Adipose tissue (tissue), 3 donors: ENCODE results near the gene STPG3. TPM values are rescaled to one million over a fixed set of nuclear protein-coding genes. Genes with fewer than 3 reads are reported as not detected.

Experiments
- polyA plus RNA-seq, 3 donors: library from polyadenylated mRNA; stranded (reverse); fragments of 200-250 nt; gene quantifications; one replicate each; pipeline ENCODE4 v1.2.3, GENCODE V29; 2013
- donor health status: healthy with polysubstance abuse.
- donor health status: Bipolar disorder and iron deficiency.
- donor health status: healthy.

Gene STPG3
- polyA plus RNA-seq, 3 donors, result 0.16 TPM; not detected in 2

Other genes with a start within 250 kb of the STPG3 start
- 10 to 100 TPM; 15.8 to 42.9 (median 33.1) TPM for gene ABCA2, start 223.0 kb upstream of the STPG3 start, polyA plus RNA-seq
- 1 to 10 TPM in 2 of 3 donors, under 1 TPM in 1; 0.10 to 1.5 (median 1.1) TPM for gene FUT7, start 219.2 kb upstream of the STPG3 start, polyA plus RNA-seq
- 100 to 1,000 TPM in 2 of 3 donors, 10 to 100 TPM in 1; 45.3 to 213 (median 113) TPM for gene NPDC1, start 205.1 kb upstream of the STPG3 start, polyA plus RNA-seq
- gene ENTPD2, start 197.2 kb upstream of the STPG3 start, polyA plus RNA-seq, result 1 to 10 TPM in 2 of 3 donors, under 1 TPM in 1; 0.61 to 1.6 (median 1.3) TPM
- gene SAPCD2, start 180.7 kb upstream of the STPG3 start, polyA plus RNA-seq, result under 1 TPM; 0.11 to 0.34 (median 0.18) TPM
- 1 to 10 TPM; 3.8 to 9.0 (median 6.0) TPM for gene UAP1L1, start 173.8 kb upstream of the STPG3 start, polyA plus RNA-seq
- 10 to 100 TPM; 25.8 to 41.6 (median 31.2) TPM for gene MAN1B1, start 164.3 kb upstream of the STPG3 start, polyA plus RNA-seq
- gene DPP7, start 136.6 kb upstream of the STPG3 start, polyA plus RNA-seq, result 100 to 1,000 TPM; 132 to 152 (median 140) TPM
- gene GRIN1, start 112.1 kb upstream of the STPG3 start, polyA plus RNA-seq, result under 1 TPM in 1 of 3 donors, not detected in 2; 0.26 TPM
- gene LRRC26, start 81.2 kb upstream of the STPG3 start, polyA plus RNA-seq, result under 1 TPM in 2 of 3 donors, not detected in 1; 0.40 to 0.47 TPM
- gene TMEM210, start 79.2 kb upstream of the STPG3 start, polyA plus RNA-seq, result not detected
- 10 to 100 TPM; 27.5 to 39.9 (median 38.6) TPM for gene ANAPC2, start 62.7 kb upstream of the STPG3 start, polyA plus RNA-seq
- 100 to 1,000 TPM in 1 of 3 donors, 10 to 100 TPM in 2; 70.9 to 103 (median 98.2) TPM for gene SSNA1, start 62.6 kb upstream of the STPG3 start, polyA plus RNA-seq
- 10 to 100 TPM in 1 of 3 donors, 1 to 10 TPM in 2; 4.3 to 67.8 (median 4.5) TPM for gene TPRN, start 50.5 kb upstream of the STPG3 start, polyA plus RNA-seq
- gene TMEM203, start 45.6 kb upstream of the STPG3 start, polyA plus RNA-seq, result 10 to 100 TPM; 16.8 to 23.5 (median 22.8) TPM
- gene NDOR1, start 45.6 kb upstream of the STPG3 start, polyA plus RNA-seq, result 1 to 10 TPM; 4.9 to 8.4 (median 8.2) TPM
- 1 to 10 TPM; 2.8 to 4.0 (median 3.5) TPM for gene RNF208, start 29.0 kb upstream of the STPG3 start, polyA plus RNA-seq
- gene CYSRT1, start 26.1 kb upstream of the STPG3 start, polyA plus RNA-seq, result under 1 TPM in 2 of 3 donors, not detected in 1; 0.20 to 0.88 TPM
- gene RNF224, start 23.8 kb upstream of the STPG3 start, polyA plus RNA-seq, result under 1 TPM in 1 of 3 donors, not detected in 2; 0.18 TPM
- gene SLC34A3, start 20.4 kb upstream of the STPG3 start, polyA plus RNA-seq, result under 1 TPM in 2 of 3 donors, not detected in 1; 0.04 to 0.06 TPM
- 100 to 1,000 TPM in 2 of 3 donors, 10 to 100 TPM in 1; 88.8 to 317 (median 145) TPM for gene TUBB4B, start 10.0 kb upstream of the STPG3 start, polyA plus RNA-seq
- 10 to 100 TPM; 36.1 to 38.9 (median 37.9) TPM for gene NELFB, start 4.0 kb downstream of the STPG3 start, polyA plus RNA-seq
- gene TOR4A, start 26.4 kb downstream of the STPG3 start, polyA plus RNA-seq, result 1 to 10 TPM; 2.1 to 5.8 (median 5.5) TPM
- 1 to 10 TPM; 2.3 to 5.9 (median 3.8) TPM for gene NRARP, start 51.0 kb downstream of the STPG3 start, polyA plus RNA-seq
- 10 to 100 TPM in 2 of 3 donors, 1 to 10 TPM in 1; 7.6 to 38.5 (median 14.0) TPM for gene EXD3, start 171.9 kb downstream of the STPG3 start, polyA plus RNA-seq
- 1 to 10 TPM; 2.0 to 6.8 (median 3.1) TPM for gene NOXA1, start 172.1 kb downstream of the STPG3 start, polyA plus RNA-seq
- gene ENTPD8, start 190.1 kb downstream of the STPG3 start, polyA plus RNA-seq, result 1 to 10 TPM in 1 of 3 donors, under 1 TPM in 1, not detected in 1; 0.66 to 1.1 TPM
- 10 to 100 TPM; 38.2 to 39.5 (median 39.4) TPM for gene NSMF, start 208.0 kb downstream of the STPG3 start, polyA plus RNA-seq